AG10803 (cell line): ENCODE data around the gene SPEG.

ENCODE experiments used
- DNase-seq: peaks from one replicate; pipeline ENCODE4 v3.0.0; 2010; ENCODE audit warnings: low read depth
- H3K4me3 ChIP-seq: 2 replicates; pipeline ENCODE4 v1.5.1; 2011; ENCODE audit warnings: mild to moderate bottlenecking, low read length, control low read depth
- TF ChIP-seq, protein P1 (sequence below): conservative IDR thresholded peaks from 2 replicates; pipeline ENCODE4 v1.5.1; 2011; ENCODE audit warnings: mild to moderate bottlenecking, low read length, control low read depth, inconsistent platforms

SPEG gene

GRCh38 chr2:219512524-219513216, 78.0 kb downstream of the SPEG start:
- no peak overlapping the region for H3K4me3 ChIP-seq
- TF ChIP-seq, protein P1, sequence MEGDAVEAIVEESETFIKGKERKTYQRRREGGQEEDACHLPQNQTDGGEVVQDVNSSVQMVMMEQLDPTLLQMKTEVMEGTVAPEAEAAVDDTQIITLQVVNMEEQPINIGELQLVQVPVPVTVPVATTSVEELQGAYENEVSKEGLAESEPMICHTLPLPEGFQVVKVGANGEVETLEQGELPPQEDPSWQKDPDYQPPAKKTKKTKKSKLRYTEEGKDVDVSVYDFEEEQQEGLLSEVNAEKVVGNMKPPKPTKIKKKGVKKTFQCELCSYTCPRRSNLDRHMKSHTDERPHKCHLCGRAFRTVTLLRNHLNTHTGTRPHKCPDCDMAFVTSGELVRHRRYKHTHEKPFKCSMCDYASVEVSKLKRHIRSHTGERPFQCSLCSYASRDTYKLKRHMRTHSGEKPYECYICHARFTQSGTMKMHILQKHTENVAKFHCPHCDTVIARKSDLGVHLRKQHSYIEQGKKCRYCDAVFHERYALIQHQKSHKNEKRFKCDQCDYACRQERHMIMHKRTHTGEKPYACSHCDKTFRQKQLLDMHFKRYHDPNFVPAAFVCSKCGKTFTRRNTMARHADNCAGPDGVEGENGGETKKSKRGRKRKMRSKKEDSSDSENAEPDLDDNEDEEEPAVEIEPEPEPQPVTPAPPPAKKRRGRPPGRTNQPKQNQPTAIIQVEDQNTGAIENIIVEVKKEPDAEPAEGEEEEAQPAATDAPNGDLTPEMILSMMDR = no peak
- no peak for DNase-seq

GRCh38 chr2:219513787-219514186, 79.1 kb downstream of the SPEG start:
- H3K4me3 ChIP-seq = no peak overlapping the region
- TF ChIP-seq, protein P1 = no peak
- no peak for DNase-seq

DNA sequence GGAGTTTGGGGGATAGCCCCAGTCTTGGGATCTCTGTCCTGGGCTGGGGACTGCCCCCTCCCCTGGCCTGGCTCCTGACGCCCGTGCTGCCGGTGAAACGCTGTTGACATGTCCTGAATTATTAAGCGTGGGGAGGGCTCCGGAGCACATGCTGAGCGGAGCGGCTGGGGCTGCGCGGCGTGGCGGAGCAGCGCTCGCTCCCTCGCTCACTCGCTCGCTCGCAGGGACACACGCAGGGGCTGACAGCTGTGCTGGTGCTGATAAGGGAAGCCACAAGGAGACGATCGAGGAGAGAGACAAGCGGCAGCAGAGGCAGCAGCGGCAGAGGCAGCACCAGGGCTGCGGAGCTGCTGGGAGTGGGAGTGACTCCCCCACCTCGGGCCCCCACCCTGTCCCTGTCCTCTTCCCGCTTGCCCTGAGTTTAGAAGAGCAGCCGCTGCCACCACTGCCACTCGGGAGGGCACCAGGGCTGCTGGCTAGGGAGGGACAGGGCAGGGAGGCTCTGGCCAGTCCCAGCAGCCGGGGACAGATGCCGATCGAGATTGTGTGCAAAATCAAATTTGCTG, 79.6 kb downstream of the SPEG start, which contains the start of gene ASIC4:
Gene ASIC4, plus strand, starts transcription at position 287 of the 566 bp plus-strand sequence. Its CDS starts 243 bp downstream, at position 530.
- TF ChIP-seq, protein P1 = no peak
- no peak for DNase-seq
- H3K4me3 ChIP-seq = no peak within 1 kb of the TSS

DNA sequence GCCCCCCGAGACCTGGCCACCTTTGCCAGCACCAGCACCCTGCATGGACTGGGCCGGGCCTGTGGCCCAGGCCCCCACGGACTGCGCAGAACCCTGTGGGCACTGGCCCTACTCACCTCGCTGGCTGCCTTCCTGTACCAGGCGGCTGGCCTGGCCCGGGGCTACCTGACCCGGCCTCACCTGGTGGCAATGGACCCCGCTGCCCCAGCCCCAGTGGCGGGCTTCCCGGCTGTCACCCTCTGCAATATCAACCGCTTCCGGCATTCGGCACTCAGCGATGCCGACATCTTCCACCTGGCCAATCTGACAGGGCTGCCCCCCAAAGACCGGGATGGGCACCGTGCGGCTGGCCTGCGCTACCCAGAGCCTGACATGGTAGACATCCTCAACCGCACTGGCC, 80.2 kb downstream of the SPEG start:
- no peak overlapping the region for H3K4me3 ChIP-seq
- DNase-seq = no peak
- TF ChIP-seq, protein P1 = no peak

GRCh38 chr2:219515874-219516629, 81.4 kb downstream of the SPEG start:
- no peak for DNase-seq
- TF ChIP-seq, protein P1 = no peak
- no peak overlapping the region for H3K4me3 ChIP-seq

GRCh38 chr2:219516888-219517287, 82.2 kb downstream of the SPEG start:
- TF ChIP-seq, protein P1 = no peak
- no peak for DNase-seq

More at GRCh38 chr2:219516888-219517287, 82.2 kb downstream of the SPEG start:
- no peak overlapping the region for H3K4me3 ChIP-seq
